Suprapubic skin (tissue), 3 donors: ENCODE measurements around the gene QKI.

Experiments
- CTCF ChIP-seq, 2 donors: fragments of 200-600 bp in 1 of 2; fragments of 450-650 bp in 1 of 2; sonication (generic) in 1 of 2; IDR thresholded peaks; one replicate each; pipeline ENCODE4 v1.5.1; 2016 to 2019; ENCODE audit warnings: antibody characterized with exemption in 2 of 2, mild to moderate bottlenecking in 1 of 2, moderate library complexity in 1 of 2
- EP300 ChIP-seq: sonication (generic); formaldehyde crosslinking; IDR thresholded peaks from one replicate; pipeline ENCODE4 v1.6.1; 2017; ENCODE audit warnings: antibody characterized with exemption
- POLR2A ChIP-seq, 2 donors: fragments of 450-650 bp; IDR thresholded peaks; one replicate each; pipeline ENCODE4 v1.6.1; 2017; ENCODE audit warnings: antibody characterized with exemption in 2 of 2, mild to moderate bottlenecking in 2 of 2, moderate library complexity in 2 of 2

- TF ChIP-seq POLR2A (IDR thresholded peaks at IDR 0.05): no peak
- no peak for TF ChIP-seq CTCF (IDR thresholded peaks at IDR 0.05)
- TF ChIP-seq EP300: no peak
Observed at GRCh38 chr6:163373240-163373639, 41.3 kb upstream of the QKI start.
